RWPE1 (cell line): ENCODE data around the gene CPLANE1.

Experiments
- CTCF ChIA-PET: fragments of 350-600 bp; sonication (Branson Sonifier 250); formaldehyde crosslinking; extraction: SDS; loops from one replicate; lab custom pipeline; 2021; lab: Yijun Ruan, JAX
- POLR2A ChIA-PET: fragments of 400-600 bp; formaldehyde crosslinking; extraction: SDS; loops from one replicate; lab custom pipeline; 2020; ENCODE audit warnings: antibody characterized with exemption; ENCODE audit not compliant: low non-redundant PET; lab: Yijun Ruan, JAX
- DNase-seq: peaks from one replicate; pipeline ENCODE4 v3.0.0; 2012; ENCODE audit warnings: low spot score
- H3K27ac ChIP-seq: fragments of 450-650 bp; 2 replicates; pipeline ENCODE4 v1.5.1; 2017
- TF ChIP-seq, protein P1 (sequence below): fragments of 450-650 bp; conservative IDR thresholded peaks from 2 replicates; pipeline ENCODE4 v1.5.1; 2017; ENCODE audit warnings: low read depth, mild to moderate bottlenecking

CPLANE1 gene

GRCh38 chr5:37080697-37081096, 168.5 kb downstream of the CPLANE1 start:
- no peak overlapping the region for H3K27ac ChIP-seq
- no peak for DNase-seq
- CTCF ChIA-PET = no interaction called here
- TF ChIP-seq, protein P1, sequence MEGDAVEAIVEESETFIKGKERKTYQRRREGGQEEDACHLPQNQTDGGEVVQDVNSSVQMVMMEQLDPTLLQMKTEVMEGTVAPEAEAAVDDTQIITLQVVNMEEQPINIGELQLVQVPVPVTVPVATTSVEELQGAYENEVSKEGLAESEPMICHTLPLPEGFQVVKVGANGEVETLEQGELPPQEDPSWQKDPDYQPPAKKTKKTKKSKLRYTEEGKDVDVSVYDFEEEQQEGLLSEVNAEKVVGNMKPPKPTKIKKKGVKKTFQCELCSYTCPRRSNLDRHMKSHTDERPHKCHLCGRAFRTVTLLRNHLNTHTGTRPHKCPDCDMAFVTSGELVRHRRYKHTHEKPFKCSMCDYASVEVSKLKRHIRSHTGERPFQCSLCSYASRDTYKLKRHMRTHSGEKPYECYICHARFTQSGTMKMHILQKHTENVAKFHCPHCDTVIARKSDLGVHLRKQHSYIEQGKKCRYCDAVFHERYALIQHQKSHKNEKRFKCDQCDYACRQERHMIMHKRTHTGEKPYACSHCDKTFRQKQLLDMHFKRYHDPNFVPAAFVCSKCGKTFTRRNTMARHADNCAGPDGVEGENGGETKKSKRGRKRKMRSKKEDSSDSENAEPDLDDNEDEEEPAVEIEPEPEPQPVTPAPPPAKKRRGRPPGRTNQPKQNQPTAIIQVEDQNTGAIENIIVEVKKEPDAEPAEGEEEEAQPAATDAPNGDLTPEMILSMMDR = no peak
- POLR2A ChIA-PET = no interaction called here

DNA sequence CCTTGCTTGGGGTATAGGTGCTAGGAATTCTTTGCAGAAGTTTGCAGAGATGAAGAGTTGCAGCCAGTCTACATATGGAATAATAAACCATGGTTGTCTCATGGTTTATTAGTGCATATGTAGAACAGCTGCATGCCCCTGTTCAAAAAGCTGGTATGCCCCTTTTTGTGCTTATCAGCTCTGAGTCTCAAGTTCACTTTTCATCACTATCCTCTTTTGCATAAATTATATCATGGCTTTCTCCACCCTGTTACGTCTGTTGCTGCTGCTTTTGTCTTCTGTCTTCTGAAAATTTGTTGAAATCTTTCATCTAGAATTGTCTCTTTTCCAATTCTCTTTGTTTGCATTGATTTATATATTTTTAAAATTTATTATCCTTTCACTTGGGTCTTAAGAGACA, 172.0 kb downstream of the CPLANE1 start:
- TF ChIP-seq, protein P1 = no peak
- DNase-seq = no peak
- CTCF ChIA-PET = no interaction called here
- H3K27ac ChIP-seq = no peak overlapping the region
- POLR2A ChIA-PET = no interaction called here

GRCh38 chr5:37075399-37075950, 173.7 kb downstream of the CPLANE1 start:
- no peak for DNase-seq
- no peak overlapping the region for H3K27ac ChIP-seq
- ChIA-PET POLR2A (no interaction called here), CTCF (no interaction called here)
- TF ChIP-seq, protein P1 = no peak

DNA sequence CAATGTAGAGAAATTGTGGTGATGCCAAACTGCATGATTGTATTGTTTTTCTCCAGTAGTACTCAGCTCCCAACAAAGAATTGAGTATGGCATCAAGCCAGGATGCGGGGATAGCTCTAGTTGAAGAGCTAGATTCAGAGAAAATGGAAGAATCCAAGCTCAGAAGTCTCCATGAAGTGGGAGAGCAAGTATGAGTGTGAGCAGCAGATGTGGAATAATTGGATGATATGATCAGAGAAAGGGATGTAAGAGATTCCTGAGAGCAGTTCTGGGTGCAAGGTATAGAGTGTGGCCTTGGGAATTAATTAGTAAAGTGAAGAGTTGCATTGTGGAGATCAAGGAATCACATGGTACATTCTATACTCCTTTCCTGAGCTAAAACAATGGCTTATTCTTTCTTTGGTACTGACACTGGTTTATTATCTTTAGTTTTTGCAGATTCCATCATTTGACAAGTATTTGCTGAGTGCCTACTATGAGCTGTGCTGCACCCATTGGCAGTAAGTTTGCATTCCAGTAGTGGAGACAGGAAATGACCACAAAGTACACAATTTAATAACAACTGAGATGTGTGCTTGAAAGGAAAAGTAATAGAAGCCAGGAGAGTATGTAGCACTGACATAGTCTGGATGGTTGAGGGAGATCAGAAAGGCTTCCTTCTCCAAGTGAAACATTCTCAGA, 177.1 kb downstream of the CPLANE1 start:
- H3K27ac ChIP-seq = no peak overlapping the region
- ChIA-PET POLR2A (no interaction called here), CTCF (interaction anchor here (0.6 kb wide), 3 partner anchors 68 to 264 kb away, joined by 3 to 6 read pairs (median 3); no protein-coding TSS in a partner anchor)
- TF ChIP-seq, protein P1 = no peak
- no peak for DNase-seq

DNA sequence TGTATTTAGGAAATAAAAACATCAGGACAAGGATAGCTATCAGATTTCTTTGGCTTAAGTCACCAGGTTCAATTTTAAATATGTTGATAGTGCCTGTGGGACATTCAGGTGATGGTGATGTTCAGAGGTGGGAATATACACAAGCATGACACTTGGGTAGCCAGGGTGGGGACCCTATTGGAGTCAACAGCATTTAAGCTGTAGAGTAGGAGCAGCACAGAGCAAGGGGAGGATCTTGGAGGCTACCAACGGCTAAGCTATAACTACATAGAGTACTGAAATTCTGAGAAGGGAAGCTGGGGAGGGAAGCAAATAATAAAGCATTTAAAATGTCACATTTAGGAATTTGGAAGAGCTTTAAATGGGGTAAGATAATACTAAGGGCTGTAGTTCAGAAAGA, 177.7 kb downstream of the CPLANE1 start:
- ChIA-PET CTCF (interaction anchor here (0.6 kb wide), 3 partner anchors 69 to 265 kb away, joined by 3 to 6 read pairs (median 3); no protein-coding TSS in a partner anchor), POLR2A (no interaction called here)
- TF ChIP-seq, protein P1 = no peak
- no peak overlapping the region for H3K27ac ChIP-seq
- no peak for DNase-seq

DNA sequence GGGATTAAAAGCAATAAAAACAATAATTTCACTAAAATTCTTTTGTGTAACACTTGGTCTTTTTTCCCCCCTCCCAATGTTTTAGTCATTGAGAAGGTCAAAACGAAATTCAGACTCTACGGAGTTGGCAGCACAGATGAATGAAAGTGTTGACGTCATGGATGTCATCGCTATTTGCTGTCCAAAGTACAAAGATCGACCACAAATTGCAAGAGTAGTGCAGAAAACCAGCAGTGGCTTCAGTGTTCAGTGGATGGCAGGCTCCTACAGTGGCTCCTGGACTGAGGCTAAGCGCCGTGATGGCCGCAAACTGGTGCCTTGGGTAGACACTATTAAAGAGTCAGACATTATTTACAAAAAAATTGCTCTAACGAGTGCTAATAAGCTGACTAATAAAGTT, 184.7 kb downstream of the CPLANE1 start:
- DNase-seq = no peak
- TF ChIP-seq, protein P1 = no peak
- POLR2A ChIA-PET = no interaction called here
- CTCF ChIA-PET = interaction anchor here (0.5 kb wide), 1 partner anchor 94 kb away, joined by 4 read pairs; no protein-coding TSS in a partner anchor
- no peak overlapping the region for H3K27ac ChIP-seq
